K562 (cell line): ENCODE measurements around the gene PDE4A. TPM values are rescaled to one million over a fixed set of nuclear protein-coding genes. Genes with fewer than 3 reads are reported as not detected.
A peak's percentile ranks its signal among the peaks of the same experiment; 100 is the strongest.

ENCODE experiments used
- C11orf30 ChIP-seq: fragments of 450-650 bp; IDR thresholded peaks from 2 replicates; pipeline ENCODE4 v1.6.1; 2016; ENCODE audit warnings: low read depth, mild to moderate bottlenecking
- CHD1 ChIP-seq: fragments of 200-600 bp; sonication (generic); IDR thresholded peaks from one replicate; pipeline ENCODE4 v1.6.1; 2012; ENCODE audit warnings: mild to moderate bottlenecking, moderate library complexity, low read length, inconsistent platforms
- CSDE1 ChIP-seq, 2 experiments: fragments of 450-650 bp; IDR thresholded peaks; 2 replicates each; pipeline ENCODE4 v1.6.1; 2016; ENCODE audit warnings: mild to moderate bottlenecking in 1 of 2
- DPF2 ChIP-seq: fragments of 450-650 bp; IDR thresholded peaks from 2 replicates; pipeline ENCODE4 v1.6.1; 2016
- FUS ChIP-seq: fragments of 200-400 bp; formaldehyde crosslinking; optimal IDR thresholded peaks from 2 replicates; pipeline ENCODE3; 2017; ENCODE audit warnings: low read depth, low read length
- HDAC1 ChIP-seq, 2 experiments: fragments of 450-650 bp; IDR thresholded peaks; 2 replicates each; pipeline ENCODE4 v1.6.1; 2016 to 2017; ENCODE audit warnings: inconsistent platforms in 1 of 2, mild to moderate bottlenecking in 1 of 2, moderate library complexity in 1 of 2
- KLF10 ChIP-seq: fragments of 250-450 bp; sonication (Bioruptor Pico); IDR thresholded peaks from 2 replicates; pipeline ENCODE4 v1.6.1; 2021; ENCODE audit warnings: matching md5 sums
- MAZ ChIP-seq, 2 experiments: fragments of 450-650 bp in 1 of 2; sonication (generic) in 1 of 2; formaldehyde crosslinking; IDR thresholded peaks in 1 of 2; conservative IDR thresholded peaks in 1 of 2; 2 replicates each; pipeline versions ENCODE4 v1.4.0 to v1.5.0; 2020; ENCODE audit warnings: mild to moderate bottlenecking in 1 of 2, missing genetic modification reagents in 1 of 2
- NCOA2 ChIP-seq, 2 experiments: fragments of 450-650 bp; IDR thresholded peaks; 2 replicates each; pipeline ENCODE4 v1.6.1; 2018; ENCODE audit warnings: mild to moderate bottlenecking in 2 of 2, moderate library complexity in 1 of 2; ENCODE audit not compliant: partially characterized antibody in 2 of 2
- NCOA4 ChIP-seq: fragments of 450-650 bp; IDR thresholded peaks from 2 replicates; pipeline ENCODE4 v1.6.1; 2018; ENCODE audit warnings: mild to moderate bottlenecking; ENCODE audit not compliant: partially characterized antibody
- NFE2 ChIP-seq: IDR thresholded peaks from 2 replicates; pipeline ENCODE4 v1.6.1; 2014; ENCODE audit warnings: antibody characterized with exemption, low read depth
- RHOXF2B ChIP-seq: fragments of 250-450 bp; sonication (Bioruptor Pico); conservative IDR thresholded peaks from 2 replicates; pipeline ENCODE4 v1.5.1; 2021
- RNF2 ChIP-seq: sonication (generic); IDR thresholded peaks from 2 replicates; pipeline ENCODE4 v1.6.1; 2016
- SOX6 ChIP-seq: fragments of 450-650 bp; IDR thresholded peaks from 2 replicates; pipeline ENCODE4 v1.6.1; 2014; ENCODE audit warnings: mild to moderate bottlenecking
- TCFL5 ChIP-seq: fragments of 250-450 bp; sonication (Bioruptor Pico); conservative IDR thresholded peaks from 2 replicates; pipeline ENCODE4 v1.6.1; 2021; ENCODE audit warnings: mild to moderate bottlenecking, moderate library complexity, matching md5 sums
- ZBTB1 ChIP-seq: sonication (generic); formaldehyde crosslinking; IDR thresholded peaks from 2 replicates; pipeline ENCODE4 v1.8.1; 2023; ENCODE audit warnings: missing genetic modification reagents, low read depth, mild to moderate bottlenecking, borderline replicate concordance
- ZNF133 ChIP-seq: fragments of 250-450 bp; sonication (Bioruptor Pico); IDR thresholded peaks from 2 replicates; pipeline ENCODE4 v1.4.0; 2020; ENCODE audit warnings: mild to moderate bottlenecking
- ZZZ3 ChIP-seq: fragments of 450-650 bp; IDR thresholded peaks from 2 replicates; pipeline ENCODE4 v1.6.1; 2016; ENCODE audit warnings: antibody characterized with exemption, mild to moderate bottlenecking, moderate library complexity
- polyA plus RNA-seq, 8 experiments: library from polyadenylated mRNA; depleted of rRNA in 4 of 8; stranded (reverse) in 5 of 8; unstranded in 3 of 8; fragments of >200 nt; fragmentation: Nextera tagmentation in 2 of 8; fragmentation: Illumina TruSeq in 1 of 8; extraction: Ambion mirVana in 2 of 8; extraction: Trizol in 1 of 8; gene quantifications; 2 replicates each; pipeline versions ENCODE4 v1.2.1 to v1.2.3, GENCODE V29; 2011 to 2014; ENCODE audit warnings: inconsistent platforms in 1 of 8, missing spikeins in 1 of 8
- total RNA-seq, 7 experiments: library from RNA; depleted of rRNA in 6 of 7; stranded (reverse); fragments of >200 nt in 6 of 7; fragmentation: Illumina TruSeq in 2 of 7; extraction: Trizol in 2 of 7; gene quantifications; 2 replicates each; pipeline versions ENCODE4 v1.2.1 to v1.2.3, GENCODE V29; 2011 to 2021; ENCODE audit warnings: low replicate concordance in 1 of 7
- TF ChIP-seq, protein P1 (sequence below): sonication (generic); formaldehyde crosslinking; IDR thresholded peaks from 2 replicates; pipeline ENCODE4 v1.8.0; 2022; ENCODE audit warnings: missing genetic modification reagents, mild to moderate bottlenecking, borderline replicate concordance
- TF ChIP-seq, protein P2 (sequence below): fragments of 450-650 bp; formaldehyde crosslinking; IDR thresholded peaks from 2 replicates; pipeline ENCODE4 v1.4.0; 2020; ENCODE audit warnings: mild to moderate bottlenecking, mixed read lengths
- TF ChIP-seq, protein P3 (sequence below): fragments of 450-650 bp; formaldehyde crosslinking; IDR thresholded peaks from 2 replicates; pipeline ENCODE4 v1.4.0; 2022; ENCODE audit warnings: missing genetic modification characterization
- TF ChIP-seq, protein P4 (sequence below): fragments of 250-450 bp; sonication (Bioruptor Pico); IDR thresholded peaks from 2 replicates; pipeline ENCODE4 v1.8.0; 2021; ENCODE audit warnings: borderline replicate concordance, mild to moderate bottlenecking, moderate library complexity; ENCODE audit not compliant: poor library complexity, severe bottlenecking
- TF ChIP-seq, protein P5 (sequence below): fragments of 250-450 bp; sonication (Bioruptor Pico); IDR thresholded peaks from 2 replicates; pipeline ENCODE4 v1.8.0; 2022; ENCODE audit warnings: moderate library complexity, mild to moderate bottlenecking, inconsistent platforms
- TF ChIP-seq, protein P6 (sequence below): fragments of 450-650 bp; formaldehyde crosslinking; IDR thresholded peaks from 2 replicates; pipeline ENCODE4 v1.4.0; 2020; ENCODE audit warnings: mild to moderate bottlenecking, moderate library complexity

PDE4A gene
- total and polyA plus RNA-seq, 9 of the 15 experiments (the other 6 are each of a cell fraction or from before 2014, with no cell fraction given) = 0.66 to 26.9 (median 4.6) TPM

DNA sequence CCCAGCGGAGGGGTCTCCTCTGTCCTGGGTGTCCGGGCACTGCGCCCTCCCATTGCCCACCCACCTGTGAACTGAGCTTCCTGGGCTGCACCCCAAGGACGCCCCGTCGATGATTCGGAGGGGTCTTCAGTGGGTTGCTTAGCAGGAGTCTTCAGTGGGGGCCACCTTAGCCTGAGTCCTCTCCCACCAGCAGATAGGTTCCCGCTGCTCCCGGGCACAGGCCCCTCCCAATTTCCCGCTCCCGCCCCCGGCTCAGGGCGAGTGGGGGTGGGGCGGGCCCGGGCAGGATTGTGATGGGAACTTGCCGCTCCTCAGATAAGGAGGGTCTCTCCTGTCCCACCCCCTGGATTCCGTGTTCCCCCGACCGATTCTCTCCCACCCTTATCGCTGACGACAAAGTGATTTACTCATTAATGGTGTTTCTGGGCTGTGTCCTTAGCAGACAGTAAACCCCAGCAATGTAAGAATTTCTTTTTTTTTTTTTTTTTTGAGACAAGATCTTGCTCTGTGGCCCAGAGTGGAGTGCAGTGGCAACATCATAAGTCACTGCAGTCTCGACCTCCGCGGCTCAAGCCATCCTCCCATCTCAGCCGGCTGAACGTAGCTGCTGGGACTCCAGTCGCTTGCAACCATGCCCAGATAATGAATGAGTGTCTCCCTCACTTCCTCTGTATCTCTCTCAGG lies 97.6 kb downstream of the PDE4A start (continued):
- TF ChIP-seq, protein P1, sequence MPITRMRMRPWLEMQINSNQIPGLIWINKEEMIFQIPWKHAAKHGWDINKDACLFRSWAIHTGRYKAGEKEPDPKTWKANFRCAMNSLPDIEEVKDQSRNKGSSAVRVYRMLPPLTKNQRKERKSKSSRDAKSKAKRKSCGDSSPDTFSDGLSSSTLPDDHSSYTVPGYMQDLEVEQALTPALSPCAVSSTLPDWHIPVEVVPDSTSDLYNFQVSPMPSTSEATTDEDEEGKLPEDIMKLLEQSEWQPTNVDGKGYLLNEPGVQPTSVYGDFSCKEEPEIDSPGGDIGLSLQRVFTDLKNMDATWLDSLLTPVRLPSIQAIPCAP (CRISPR knock-in tag) = no peak
- TF ChIP-seq CSDE1 (IDR thresholded peaks at IDR 0.05) (no peak), KLF10 (no peak), CHD1 (no peak), SOX6 (no peak), FUS (no peak), ZZZ3 (no peak), HDAC1 (IDR thresholded peaks at IDR 0.05) (no peak), ZBTB1 (CRISPR knock-in tag) (no peak), NCOA2 (IDR thresholded peaks at IDR 0.05; ENCODE audit: partially characterized antibody in 2 of 2) (no peak), NCOA4 (no peak), RHOXF2B (no peak), TCFL5 (CRISPR knock-in tag) (no peak), RNF2 (no peak), ZNF133 (CRISPR knock-in tag) (no peak), NFE2 (no peak), DPF2 (0 out of 2 replicates have a peak, but pooled peaks have one; percentile 47), MAZ (CRISPR knock-in tag; conservative IDR thresholded peaks at IDR 0.05 in 1 of 2, IDR thresholded peaks at IDR 0.05 in 1 of 2) (peak in 1 of 2 experiments; percentile 51; a peak in 2 of 4 replicates), C11orf30 (no peak)
- TF ChIP-seq, protein P2, sequence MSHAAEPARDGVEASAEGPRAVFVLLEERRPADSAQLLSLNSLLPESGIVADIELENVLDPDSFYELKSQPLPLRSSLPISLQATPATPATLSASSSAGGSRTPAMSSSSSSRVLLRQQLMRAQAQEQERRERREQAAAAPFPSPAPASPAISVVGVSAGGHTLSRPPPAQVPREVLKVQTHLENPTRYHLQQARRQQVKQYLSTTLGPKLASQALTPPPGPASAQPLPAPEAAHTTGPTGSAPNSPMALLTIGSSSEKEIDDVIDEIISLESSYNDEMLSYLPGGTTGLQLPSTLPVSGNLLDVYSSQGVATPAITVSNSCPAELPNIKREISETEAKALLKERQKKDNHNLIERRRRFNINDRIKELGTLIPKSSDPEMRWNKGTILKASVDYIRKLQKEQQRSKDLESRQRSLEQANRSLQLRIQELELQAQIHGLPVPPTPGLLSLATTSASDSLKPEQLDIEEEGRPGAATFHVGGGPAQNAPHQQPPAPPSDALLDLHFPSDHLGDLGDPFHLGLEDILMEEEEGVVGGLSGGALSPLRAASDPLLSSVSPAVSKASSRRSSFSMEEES = no peak
- TF ChIP-seq, protein P3, sequence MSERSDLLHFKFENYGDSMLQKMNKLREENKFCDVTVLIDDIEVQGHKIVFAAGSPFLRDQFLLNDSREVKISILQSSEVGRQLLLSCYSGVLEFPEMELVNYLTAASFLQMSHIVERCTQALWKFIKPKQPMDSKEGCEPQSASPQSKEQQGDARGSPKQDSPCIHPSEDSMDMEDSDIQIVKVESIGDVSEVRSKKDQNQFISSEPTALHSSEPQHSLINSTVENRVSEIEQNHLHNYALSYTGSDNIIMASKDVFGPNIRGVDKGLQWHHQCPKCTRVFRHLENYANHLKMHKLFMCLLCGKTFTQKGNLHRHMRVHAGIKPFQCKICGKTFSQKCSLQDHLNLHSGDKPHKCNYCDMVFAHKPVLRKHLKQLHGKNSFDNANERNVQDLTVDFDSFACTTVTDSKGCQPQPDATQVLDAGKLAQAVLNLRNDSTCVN = 0 out of 2 replicates have a peak, but pooled peaks have one; percentile 33
- TF ChIP-seq, protein P4, sequence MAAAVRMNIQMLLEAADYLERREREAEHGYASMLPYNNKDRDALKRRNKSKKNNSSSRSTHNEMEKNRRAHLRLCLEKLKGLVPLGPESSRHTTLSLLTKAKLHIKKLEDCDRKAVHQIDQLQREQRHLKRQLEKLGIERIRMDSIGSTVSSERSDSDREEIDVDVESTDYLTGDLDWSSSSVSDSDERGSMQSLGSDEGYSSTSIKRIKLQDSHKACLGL (CRISPR knock-in tag) = no peak
- TF ChIP-seq, protein P5, sequence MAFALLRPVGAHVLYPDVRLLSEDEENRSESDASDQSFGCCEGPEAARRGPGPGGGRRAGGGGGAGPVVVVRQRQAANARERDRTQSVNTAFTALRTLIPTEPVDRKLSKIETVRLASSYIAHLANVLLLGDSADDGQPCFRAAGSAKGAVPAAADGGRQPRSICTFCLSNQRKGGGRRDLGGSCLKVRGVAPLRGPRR (CRISPR knock-in tag) = no peak
- TF ChIP-seq, protein P6, sequence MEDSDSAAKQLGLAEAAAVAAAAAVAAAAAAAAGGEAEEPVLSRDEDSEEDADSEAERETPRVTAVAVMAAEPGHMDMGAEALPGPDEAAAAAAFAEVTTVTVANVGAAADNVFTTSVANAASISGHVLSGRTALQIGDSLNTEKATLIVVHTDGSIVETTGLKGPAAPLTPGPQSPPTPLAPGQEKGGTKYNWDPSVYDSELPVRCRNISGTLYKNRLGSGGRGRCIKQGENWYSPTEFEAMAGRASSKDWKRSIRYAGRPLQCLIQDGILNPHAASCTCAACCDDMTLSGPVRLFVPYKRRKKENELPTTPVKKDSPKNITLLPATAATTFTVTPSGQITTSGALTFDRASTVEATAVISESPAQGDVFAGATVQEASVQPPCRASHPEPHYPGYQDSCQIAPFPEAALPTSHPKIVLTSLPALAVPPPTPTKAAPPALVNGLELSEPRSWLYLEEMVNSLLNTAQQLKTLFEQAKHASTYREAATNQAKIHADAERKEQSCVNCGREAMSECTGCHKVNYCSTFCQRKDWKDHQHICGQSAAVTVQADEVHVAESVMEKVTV (CRISPR knock-in tag) = no peak
